Activated CD4-positive, alpha-beta T cell treated with anti-CD3 and anti-CD28 coated beads, Interleukin-10, Interleukin-2, amounts not matched to agents 100 ng/mL and 50 ng/mL, durations not matched to agents 16 hours and 8 hours (primary cell): ENCODE data around the gene RAB27B.
"Not testable (repeated sequence)": the region's sequence is repeated elsewhere in the genome, so short reads cannot be mapped to it uniquely, and the experiment has no call there.

Source experiments
- DNase-seq: peaks from one replicate; pipeline ENCODE4 v3.0.0-alpha.2; 2020

RAB27B gene, protein sequence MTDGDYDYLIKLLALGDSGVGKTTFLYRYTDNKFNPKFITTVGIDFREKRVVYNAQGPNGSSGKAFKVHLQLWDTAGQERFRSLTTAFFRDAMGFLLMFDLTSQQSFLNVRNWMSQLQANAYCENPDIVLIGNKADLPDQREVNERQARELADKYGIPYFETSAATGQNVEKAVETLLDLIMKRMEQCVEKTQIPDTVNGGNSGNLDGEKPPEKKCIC

DNA sequence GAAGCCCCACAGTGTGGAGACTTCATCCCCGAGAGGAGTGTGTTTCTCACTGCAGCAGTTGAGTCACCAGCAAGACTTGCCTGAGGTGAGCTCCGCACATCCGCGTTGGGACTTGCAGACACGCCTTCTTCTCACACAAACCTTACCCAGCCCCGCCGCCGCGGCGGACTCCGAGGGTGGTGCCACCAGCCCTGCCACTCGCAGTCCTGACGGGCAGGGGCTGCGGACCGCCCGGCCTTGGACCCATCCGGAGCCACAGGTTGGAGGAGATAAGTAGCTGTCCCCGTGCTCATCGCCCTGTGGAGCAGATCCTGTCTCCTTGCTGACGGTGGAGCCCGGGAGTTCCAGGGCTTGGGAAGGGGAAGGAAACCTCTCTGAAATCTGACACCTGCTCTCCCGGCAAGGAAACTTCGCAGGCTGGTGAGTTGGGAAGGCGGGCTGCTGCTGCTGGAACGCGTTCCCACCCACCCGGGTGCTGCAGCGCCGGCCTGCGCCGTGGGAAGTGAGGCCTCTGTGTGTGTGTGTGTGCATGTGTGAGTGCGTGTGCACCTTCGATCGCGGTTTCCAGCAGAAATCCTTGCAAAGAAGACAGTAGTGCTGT is at the start of gene RAB27B:
Gene RAB27B (plus strand): TSS at position 197 of the 601 bp plus-strand sequence. CDS start 49,109 bp downstream, outside the sequence.
- DNase-seq: peak; percentile 82

DNA sequence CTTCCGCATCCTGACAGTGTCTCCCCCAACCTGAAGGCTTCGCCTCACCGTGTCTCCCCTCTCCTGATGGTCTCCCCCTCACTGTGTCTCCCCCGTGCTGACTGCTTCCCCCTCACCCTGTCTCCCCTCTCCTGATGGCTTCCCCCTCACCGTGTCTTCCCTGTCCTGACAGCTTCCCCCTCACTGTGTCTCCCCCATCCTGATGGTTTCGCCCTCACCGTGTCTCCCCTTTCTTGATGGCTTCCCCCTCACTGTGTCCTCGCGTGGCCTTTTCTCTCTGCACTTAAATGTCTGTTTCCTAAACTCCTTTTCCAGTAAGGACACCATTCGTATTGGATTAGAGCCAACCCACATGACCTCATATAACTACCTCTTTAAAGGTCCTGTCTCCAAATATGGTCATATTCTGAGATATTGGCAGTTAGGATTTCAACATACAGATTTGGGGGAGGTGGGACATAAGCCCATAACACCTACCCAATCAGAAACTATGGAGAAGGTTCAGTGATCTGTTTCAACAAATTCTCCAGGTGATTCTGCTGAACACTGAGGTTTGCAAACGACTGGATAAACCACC is 47.9 kb upstream of the RAB27B start:
- no peak for DNase-seq

DNA sequence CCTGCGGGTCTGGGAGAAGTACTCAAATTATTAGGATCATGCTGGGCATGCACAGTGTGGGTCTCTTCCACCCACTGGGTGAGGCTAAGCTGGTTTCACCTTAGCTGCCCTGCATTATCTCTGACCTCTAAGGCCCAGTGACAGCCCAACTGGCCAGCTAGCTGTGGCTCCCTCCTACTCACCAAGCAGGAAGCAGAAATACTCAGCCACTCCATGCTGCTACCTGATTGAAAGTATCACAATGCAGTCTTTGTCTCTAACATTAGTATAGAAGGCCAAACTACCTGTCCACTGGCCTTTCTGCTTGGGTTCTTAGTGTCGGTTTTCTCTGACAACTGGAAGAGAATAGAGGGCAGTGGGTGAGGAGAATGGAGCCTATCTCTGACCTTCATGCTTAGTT is 47.3 kb upstream of the RAB27B start:
- no peak for DNase-seq

DNA sequence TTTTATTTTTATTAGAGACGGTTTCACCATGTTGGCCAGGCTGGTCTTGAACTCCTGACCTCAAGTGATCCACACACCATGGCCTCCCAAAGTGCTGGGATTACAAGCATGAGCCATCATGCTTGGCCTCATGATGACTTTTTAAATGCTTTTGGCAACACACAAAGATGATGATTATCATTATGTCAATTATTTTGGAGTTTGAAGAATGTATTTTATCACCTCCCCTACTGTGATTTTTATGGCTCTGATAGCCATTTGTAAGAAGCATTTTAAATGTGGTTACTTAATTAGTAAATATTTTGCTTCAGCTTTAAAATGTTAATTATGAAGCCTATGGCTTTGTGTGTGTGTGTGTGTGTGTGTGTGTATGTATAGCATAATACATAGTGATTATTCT is 45.1 kb upstream of the RAB27B start:
- DNase-seq: no peak

DNA sequence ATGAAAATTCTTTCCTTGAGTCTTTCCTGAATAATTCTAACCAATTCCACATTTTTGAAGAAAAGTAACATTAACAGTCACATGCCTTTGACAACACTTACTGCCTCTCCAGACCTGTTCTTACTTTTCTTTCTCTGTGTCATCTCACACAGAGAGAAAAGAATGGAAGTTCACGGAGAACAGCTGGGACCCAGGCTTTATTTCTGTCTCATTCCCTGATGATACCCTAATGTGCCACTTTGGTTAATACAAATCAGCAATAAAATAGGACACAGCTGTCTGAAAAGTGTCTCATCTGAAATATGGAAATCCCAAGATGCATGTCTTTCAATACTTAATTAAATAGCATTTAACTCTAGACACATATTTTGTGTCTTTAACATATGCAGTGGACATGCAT is 42.1 kb upstream of the RAB27B start:
- DNase-seq: no peak

DNA sequence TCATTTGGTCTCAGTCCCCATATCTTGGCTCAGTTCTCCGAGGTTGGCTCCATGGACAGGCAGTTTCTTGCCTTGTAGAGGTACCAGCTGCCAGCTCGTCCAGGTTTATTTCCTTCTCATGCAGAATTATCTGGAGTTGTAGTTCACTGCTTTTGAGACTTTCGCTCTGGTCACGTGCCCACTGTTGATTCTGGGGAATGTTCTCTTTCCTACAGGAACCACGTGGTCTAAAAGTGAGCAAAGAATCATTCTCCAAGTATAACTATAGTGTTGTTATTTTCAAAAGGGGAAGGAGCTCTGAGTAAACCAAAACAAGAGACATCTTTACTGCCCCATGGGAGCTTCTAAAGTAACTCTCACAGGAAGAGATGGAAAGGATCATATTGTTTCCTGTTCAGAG is 41.2 kb upstream of the RAB27B start:
- no peak for DNase-seq

DNA sequence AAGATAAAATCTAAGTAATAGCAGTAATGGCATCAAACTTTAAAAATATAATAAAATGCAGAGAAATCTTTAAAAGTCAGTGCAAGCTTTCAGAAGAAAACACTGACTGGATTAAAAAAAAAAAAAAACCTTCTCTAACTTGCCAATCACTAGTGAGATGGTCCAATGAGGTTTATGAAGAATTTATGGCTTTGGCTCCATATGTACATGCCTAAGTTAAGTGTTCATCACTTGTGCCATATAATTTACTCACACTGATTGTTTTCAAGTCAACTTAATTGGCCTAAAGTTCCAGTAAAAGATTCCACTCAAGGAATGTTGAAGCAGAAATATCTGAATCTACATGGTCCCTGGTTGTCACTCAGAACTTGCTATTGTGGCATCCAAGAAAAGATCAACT is 40.7 kb upstream of the RAB27B start:
- no peak for DNase-seq

DNA sequence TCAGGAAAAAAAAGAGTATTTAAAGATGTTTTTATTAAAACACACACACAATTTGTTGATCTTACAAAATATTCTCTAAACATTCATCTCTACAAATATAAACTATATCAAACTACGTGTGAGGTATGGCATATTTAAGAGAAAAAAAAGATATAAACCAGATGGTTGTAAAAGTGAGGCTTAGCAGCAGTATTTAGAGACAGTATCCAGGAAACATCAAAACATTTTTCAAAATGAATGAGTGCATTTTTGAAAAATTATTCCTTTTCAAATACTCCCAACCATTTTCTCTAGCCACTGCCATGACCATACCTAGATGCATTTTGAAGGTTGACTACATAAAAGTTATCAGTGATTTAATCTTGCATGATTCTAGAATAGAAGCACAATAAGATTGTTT is 38.2 kb upstream of the RAB27B start:
- no peak for DNase-seq

DNA sequence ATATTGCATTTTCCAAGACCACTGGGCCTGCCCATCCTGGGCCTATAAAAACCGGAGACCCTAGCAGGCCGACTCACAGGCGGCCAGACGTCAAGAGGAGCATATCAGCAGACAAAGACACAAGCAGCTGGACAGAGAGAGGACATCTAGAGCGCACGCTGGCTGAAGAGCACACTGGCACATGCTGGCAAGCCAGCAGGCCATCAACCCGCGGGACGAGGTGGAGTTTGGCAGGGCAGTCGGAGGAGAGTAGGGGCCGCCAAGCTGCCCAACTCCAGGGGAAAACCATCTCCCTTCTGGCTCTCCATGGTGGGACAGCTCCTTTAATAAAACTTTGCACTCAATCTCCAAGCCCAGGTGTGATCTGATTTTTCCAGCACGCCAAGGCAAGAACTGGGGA is 36.6 kb upstream of the RAB27B start:
- no peak for DNase-seq

DNA sequence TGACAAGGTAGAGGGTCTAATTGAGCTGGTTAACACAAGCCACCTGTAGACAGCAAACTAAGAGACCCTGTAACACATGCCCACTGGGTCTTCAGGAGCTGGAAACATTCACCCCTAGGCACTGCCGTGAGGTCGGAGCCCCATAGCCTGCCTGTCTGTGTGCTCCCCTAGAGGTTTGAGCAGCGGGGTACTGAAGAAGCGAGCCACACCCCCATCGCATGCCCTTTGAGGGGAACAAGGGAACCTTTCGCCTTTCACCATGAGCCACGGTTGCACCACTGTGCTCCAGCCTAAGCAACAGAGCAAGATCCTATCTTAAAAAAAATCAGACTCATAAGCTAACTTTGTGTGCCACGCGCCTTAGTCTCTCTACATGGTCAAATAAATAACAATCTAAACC is 36.2 kb upstream of the RAB27B start:
- no peak for DNase-seq

DNA sequence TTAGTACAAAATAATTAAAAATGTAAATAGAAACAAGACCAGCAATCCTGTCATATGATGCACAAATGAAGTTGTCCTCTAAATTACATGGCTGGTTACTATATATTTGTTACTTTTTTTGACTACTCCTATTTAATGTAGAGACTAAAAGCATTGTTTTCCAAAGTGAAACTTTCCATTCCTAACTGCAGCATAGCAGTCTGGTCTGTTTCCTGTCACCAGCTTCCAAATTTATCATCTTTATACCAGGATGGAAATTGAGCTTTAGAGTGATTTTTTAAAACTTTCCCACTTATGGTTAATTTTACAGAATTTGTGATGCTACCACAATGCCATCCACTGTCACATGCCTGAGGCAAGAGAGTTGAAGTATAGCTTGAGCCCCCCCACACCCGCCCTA is 33.5 kb upstream of the RAB27B start:
- no peak for DNase-seq

DNA sequence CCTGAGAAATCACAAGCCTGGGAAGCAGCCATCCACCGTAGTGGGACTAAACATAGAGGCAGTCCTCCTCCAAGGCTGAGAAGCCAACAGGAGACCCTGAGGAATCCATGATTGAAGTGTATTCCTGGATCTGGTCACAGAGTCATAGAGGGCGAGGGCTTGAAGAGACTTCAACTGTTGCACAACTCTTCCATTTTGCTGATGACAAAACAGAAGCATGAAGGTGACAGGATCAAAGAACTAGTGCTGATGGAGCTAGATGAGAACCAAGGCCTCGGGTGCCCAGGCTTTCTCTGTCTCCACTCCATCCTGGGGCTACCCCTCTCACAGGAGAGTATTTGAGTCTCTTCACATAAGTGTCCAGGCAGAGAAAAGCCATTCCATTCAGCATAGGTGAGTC is 30.1 kb upstream of the RAB27B start:
- DNase-seq: no peak

DNA sequence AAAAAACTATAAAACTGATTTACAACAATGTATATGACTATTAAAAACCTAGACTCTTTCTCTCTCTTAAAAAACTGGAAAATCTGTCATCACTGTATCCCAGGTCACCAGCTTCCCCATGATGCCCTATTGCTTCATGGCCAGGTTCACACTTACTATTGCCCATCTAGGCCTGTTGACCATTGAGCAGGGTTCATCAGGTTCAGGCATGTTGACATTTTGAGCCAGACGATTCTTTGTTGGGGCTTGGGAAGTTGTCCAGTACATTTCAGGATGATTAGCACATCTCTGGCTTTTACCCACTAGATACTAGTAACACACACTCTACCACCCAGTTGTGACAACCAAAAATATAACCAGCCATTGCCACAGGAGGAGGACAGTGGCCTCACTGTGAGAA is 26.9 kb upstream of the RAB27B start:
- DNase-seq: no peak

DNA sequence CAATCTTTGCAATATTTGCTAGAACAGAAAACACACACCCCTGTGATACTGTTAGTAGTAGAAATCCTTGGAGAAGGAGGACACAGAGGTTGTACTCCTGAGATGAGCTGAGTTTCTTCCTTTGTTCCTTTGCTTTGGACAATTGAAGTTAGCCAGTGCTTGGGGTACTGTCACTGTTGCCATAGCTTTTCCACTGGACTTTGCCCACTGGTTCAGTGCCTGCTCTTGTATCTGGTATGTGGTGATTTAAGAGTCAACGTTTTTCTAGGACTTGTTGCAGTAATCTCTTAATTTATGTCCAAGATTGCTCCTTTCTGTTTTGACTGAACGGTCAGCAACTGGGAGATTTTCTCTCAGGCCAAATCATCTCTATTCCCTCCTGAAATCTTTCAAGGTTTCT is 26.1 kb upstream of the RAB27B start:
- no peak for DNase-seq

DNA sequence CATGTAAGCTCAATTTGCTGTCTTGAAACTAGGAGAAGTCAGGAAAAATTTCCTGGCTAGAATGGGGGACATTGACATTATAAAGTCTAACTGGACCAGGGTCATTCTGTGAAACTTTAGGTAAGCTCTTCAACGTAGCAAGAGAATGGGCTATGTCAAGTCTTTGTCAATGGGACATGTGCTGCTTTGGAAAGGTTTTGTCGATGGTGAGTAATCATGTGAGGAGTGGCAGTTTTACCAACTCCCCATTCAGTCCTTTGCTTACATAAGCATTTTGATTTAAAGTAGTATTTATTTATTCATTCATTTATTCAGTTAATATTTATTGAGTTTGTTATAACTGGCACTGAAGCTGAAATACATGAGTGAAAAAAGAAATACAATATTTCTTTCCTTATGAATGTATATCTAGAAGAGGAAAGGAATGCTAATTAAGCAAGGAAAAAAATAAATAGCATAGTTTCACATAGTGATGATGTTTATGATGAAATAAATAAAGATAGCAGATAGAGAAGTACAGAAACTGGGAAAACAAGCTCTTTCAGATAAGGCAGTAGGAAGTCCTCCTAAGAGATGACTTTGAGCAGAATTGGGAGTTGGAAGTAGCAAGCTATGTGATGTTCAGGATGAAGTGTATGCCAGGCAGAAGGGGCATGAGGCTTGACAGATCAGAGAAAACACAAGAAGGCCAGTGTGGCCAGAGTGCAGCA is 25.4 kb upstream of the RAB27B start:
- no peak for DNase-seq

DNA sequence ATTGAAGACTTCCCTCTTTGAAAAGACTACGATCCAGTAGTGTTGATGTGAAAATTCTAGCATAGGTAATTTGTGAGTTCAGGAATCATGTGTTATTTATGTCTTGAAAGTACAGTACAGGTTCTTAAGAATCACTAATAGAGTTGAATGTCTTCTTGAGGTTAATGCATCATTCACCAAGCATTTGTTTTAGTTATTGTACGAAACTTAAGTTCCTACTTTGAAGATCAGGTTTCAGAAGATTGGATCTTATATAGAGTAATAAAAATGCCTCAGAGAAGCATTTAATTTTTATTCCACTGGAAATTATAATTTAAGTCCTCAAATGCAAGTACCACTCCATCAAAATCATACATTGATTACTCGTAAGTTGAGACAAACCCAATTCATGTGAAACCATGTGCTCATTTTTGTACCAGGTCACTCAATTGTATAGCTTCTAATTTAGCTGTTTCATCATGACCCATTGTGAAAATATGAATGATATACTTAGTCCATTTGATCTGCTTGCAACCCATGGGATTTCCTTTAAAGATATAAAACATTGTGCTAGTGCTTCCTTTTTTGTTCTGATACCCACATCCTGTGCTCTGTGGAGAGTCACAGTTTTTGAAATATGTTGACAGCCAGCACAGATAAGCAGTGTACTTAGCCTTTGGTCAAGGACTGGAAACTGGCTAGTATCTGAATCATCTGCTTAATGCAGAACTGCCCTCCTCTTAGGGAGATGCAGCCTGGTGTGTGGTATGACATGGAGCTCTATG is 22.5 kb upstream of the RAB27B start:
- peak; percentile 44 for DNase-seq

DNA sequence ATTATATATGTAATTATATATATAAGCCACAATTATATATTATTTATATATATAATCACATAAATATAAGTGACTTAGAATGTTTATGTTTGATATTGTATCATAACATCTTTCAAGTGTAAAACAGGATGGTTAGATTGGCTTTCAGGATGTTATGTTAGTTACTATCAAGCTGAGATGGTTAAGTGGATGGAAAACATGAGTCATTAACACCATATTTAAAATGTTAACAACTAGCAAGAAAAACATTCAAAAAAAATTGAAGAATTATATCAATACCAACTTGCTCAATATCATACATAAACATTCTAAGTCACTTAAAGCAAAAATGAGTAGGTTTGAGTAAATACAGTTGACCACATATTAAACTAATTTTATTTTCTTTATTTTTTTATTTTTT is 21.8 kb upstream of the RAB27B start:
- peak; percentile 14 for DNase-seq

DNA sequence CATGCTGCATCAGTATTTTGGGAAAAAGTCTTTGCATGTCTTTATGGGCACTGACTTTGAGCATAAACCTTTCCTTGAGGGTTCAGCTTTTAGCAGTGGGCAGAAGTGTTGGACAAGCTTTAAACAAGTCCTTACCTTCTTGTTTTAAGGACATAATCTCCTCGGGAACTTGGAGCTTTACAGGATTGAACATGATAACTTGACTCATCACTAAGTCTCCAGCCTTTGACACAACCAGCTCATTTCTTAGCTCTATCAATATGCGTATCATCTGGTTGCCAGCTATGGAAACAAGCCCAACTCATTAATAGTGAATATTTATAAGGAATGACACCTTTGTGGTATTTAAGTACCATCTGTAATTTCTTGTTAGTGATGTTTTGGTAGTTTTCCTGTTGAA is 21.0 kb upstream of the RAB27B start:
- DNase-seq: no peak

DNA sequence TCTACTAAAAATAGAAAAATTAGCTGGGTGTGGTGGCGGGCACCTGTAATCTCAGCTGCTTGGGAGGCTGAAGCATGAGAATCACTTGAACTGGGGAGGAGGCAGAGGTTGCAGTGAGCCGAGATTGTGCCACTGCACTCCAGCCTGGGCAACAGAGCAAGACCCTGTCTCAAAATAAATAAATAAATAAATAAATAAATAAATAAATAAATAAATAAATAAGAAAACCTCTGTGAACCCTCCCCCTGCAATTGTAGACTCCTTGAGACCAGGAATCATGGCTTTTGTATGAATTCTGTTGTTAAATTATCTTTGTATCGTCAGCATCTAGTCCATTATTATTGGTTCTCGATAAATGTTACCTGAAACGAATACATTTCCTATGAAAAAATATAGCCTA is 17.6 kb upstream of the RAB27B start:
- not testable (repeated sequence) for DNase-seq

DNA sequence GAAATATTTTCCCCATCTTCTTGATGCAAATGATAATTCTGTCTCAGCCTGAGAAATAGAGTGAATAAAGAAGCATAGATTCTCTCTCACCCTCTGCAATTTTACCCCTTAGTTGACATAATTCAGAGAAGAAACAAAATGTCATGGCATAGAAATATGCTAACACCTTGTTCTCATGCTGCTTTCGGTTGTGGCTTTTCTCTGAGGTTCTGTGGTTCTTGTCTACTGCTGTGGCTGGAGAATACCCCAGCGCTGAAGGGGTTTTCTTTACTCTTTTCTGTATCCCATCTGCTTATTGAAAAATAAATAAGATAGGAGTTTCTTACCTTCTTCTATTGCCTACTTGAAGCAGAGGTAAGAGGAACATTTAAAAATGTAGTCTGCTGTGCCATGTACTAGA is 15.4 kb upstream of the RAB27B start:
- DNase-seq: peak; percentile 36

DNA sequence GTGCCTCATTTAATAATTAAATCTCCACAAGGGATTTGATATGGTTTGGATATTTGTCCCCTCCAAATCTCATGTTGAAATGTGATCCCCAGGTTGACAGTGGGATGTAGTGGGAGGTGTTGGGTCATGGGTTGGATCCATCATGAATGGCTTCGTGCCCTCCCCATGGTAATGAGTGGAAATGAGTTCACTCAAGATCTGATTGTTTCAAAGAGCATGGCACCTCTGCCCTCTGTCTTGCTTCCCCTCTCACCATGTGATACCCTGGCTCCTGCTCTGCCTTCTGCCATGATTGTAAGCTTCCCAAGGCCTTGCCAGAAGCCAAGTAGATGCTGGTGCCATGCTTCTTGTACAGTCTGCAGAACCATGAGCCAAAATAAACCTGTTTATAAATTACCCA is 15.0 kb upstream of the RAB27B start:
- no peak for DNase-seq

DNA sequence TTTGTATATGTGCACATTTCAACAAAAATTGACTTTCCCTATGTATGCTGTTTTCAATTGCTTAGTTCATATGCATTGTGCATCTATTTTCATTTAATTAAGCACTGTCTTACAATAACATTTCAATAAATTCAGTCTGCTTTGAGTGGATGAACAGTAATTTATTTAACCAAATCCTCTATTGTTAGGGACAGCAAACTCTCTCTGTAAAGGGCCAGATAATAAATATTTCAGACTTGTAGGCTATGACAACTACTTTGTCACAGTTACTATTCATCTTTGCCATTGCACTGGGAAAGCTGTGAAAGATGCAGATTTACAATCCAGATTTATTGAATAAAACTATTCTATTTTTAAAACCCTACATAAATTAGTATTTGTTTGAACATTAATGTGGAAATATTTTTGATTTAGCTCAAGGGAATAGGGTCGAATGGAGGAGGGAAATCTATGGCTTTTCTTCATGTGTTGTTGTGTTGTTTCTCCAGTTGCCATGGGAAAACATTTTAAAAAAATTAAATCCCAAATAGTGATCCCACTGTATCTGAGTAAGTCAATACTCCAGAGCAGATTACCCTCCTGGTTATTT is 14.2 kb upstream of the RAB27B start:
- DNase-seq: no peak

DNA sequence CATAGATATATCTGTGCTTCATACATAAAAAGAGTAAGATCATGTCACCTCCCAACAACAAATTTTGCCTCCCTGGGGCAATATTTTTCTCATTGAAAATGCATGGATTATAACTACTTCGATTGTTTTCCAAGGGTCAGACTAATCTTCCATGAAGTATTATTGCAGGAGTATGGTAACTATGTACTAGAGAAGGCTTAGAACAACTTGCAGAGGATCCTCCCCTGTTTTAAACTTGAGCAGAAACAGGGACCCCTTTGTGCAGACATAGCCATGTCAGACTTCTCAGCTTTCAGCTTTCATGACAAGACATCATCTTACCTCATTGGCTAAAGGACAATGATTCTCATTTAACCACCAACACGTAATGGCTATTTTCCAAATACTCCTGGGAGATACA is 13.2 kb upstream of the RAB27B start:
- no peak for DNase-seq
